Osteoblast (primary cell): ENCODE results near the gene BRD3OS. TPM values are rescaled to one million over a fixed set of nuclear protein-coding genes. Genes with fewer than 3 reads are reported as not detected.

Source experiments
- DNase-seq: peaks from one replicate; pipeline ENCODE4 v3.0.0; 2011; ENCODE audit warnings: low spot score, mixed read lengths; ENCODE audit not compliant: insufficient read length; ENCODE audit errors: missing footprints
- H2AFZ ChIP-seq: 2 replicates; pipeline ENCODE4 v1.6.0; 2011; ENCODE audit warnings: mild to moderate bottlenecking, low read length
- H3K27ac ChIP-seq: 2 replicates; pipeline ENCODE4 v1.5.1; 2011; ENCODE audit warnings: mild to moderate bottlenecking, low read depth, low read length, moderate library complexity
- H3K27me3 ChIP-seq: 2 replicates; pipeline ENCODE4 v1.6.0; 2012; ENCODE audit warnings: mild to moderate bottlenecking, control low read depth, inconsistent platforms, low read length, moderate library complexity; ENCODE audit not compliant: insufficient read depth
- H3K36me3 ChIP-seq: 2 replicates; pipeline ENCODE4 v1.5.1; 2011; ENCODE audit warnings: mild to moderate bottlenecking, low read length, control low read depth, moderate library complexity; ENCODE audit not compliant: insufficient read depth
- H3K4me1 ChIP-seq: 2 replicates; pipeline ENCODE4 v1.5.1; 2011; ENCODE audit warnings: mild to moderate bottlenecking, low read length, control low read depth, moderate library complexity; ENCODE audit not compliant: insufficient read depth
- H3K4me2 ChIP-seq: 2 replicates; pipeline ENCODE4 v1.6.0; 2011; ENCODE audit warnings: mild to moderate bottlenecking, low read length; ENCODE audit not compliant: insufficient read depth
- H3K4me3 ChIP-seq: fragments of 200-600 bp; sonication (generic); 3 replicates; pipeline ENCODE4 v1.5.1; 2012; ENCODE audit warnings: mild to moderate bottlenecking, low read length, inconsistent platforms; ENCODE audit not compliant: insufficient read depth
- H3K79me2 ChIP-seq: 2 replicates; pipeline ENCODE4 v1.6.0; 2012; ENCODE audit warnings: mild to moderate bottlenecking, low read length, control low read depth, inconsistent platforms; ENCODE audit not compliant: insufficient read depth
- H3K9me3 ChIP-seq: 2 replicates; pipeline ENCODE4 v1.5.1; 2011; ENCODE audit warnings: low read depth, low read length, control low read depth
- H4K20me1 ChIP-seq: 2 replicates; pipeline ENCODE4 v1.6.0; 2012; ENCODE audit warnings: mild to moderate bottlenecking, low read length, control low read depth; ENCODE audit not compliant: insufficient read depth
- CTCF ChIP-seq: IDR thresholded peaks from 2 replicates; pipeline ENCODE4 v1.5.1; 2011; ENCODE audit warnings: mild to moderate bottlenecking, low read depth, low read length, moderate library complexity; ENCODE audit errors: extremely low read depth
- total RNA-seq: library from RNA; depleted of rRNA; stranded (reverse); fragments of >200 nt; gene quantifications from 2 replicates; pipeline ENCODE4 v1.2.3, GENCODE V29; 2012

BRD3OS gene
- total RNA-seq, 1 donor = 26.1 TPM

- no peaks in the 10 kb centered on the region for H3K9me3 ChIP-seq
- peaks cover 57% of the 10 kb centered on the region for H3K79me2 ChIP-seq
- H3K27me3 ChIP-seq = no peaks in the 10 kb centered on the region
- peaks cover 57% of the 10 kb centered on the region for H4K20me1 ChIP-seq
- no peak for TF ChIP-seq CTCF
- no peak overlapping the region for H2AFZ ChIP-seq
- H3K36me3 ChIP-seq = peaks cover 36% of the 10 kb centered on the region
- peaks cover 18% of the 10 kb centered on the region for H3K4me1 ChIP-seq
- H3K4me2 ChIP-seq = no peak overlapping the region
- H3K27ac ChIP-seq = no peak overlapping the region
- H3K4me3 ChIP-seq = no peak overlapping the region
- peak; percentile 73 for DNase-seq
These were observed 28.2 kb downstream of the BRD3OS start for GRCh38 chr9:134053401-134053871.

- peak; percentile 82 for DNase-seq
- TF ChIP-seq CTCF = no peak
- Histone ChIP-seq H3K36me3 (peaks cover 32% of the 10 kb centered on the region), H3K79me2 (peaks cover 64% of the 10 kb centered on the region), H2AFZ (no peak overlapping the region), H3K4me1 (peaks cover 24% of the 10 kb centered on the region), H4K20me1 (peaks cover 54% of the 10 kb centered on the region), H3K9me3 (no peaks in the 10 kb centered on the region), H3K27ac (no peak overlapping the region), H3K4me2 (no peak overlapping the region), H3K4me3 (no peak overlapping the region), H3K27me3 (no peaks in the 10 kb centered on the region)
These were observed 28.9 kb downstream of the BRD3OS start for GRCh38 chr9:134053941-134054761.

GRCh38 chr9:134054891-134055811 is 29.9 kb downstream of the BRD3OS start:
- H3K79me2 ChIP-seq = peaks cover 74% of the 10 kb centered on the region
- H3K4me2 ChIP-seq = no peak overlapping the region

More at GRCh38 chr9:134054891-134055811, 29.9 kb downstream of the BRD3OS start:
- no peak overlapping the region for H2AFZ ChIP-seq
- DNase-seq = peak; percentile 90
- TF ChIP-seq CTCF = no peak
- no peaks in the 10 kb centered on the region for H3K9me3 ChIP-seq
- H3K4me3 ChIP-seq = no peak overlapping the region
- no peak overlapping the region for H3K27ac ChIP-seq
- peaks cover 34% of the 10 kb centered on the region for H3K4me1 ChIP-seq
- peaks cover 60% of the 10 kb centered on the region for H4K20me1 ChIP-seq
- peaks cover 23% of the 10 kb centered on the region for H3K36me3 ChIP-seq
- H3K27me3 ChIP-seq = no peaks in the 10 kb centered on the region
